NT2/D1 (cell line): ENCODE results near the gene SPHK1.

Experiments
- SUZ12 ChIP-seq: IDR thresholded peaks from 2 replicates; pipeline ENCODE4 v1.6.1; 2011; ENCODE audit not compliant: insufficient read length, insufficient read depth; ENCODE audit errors: extremely low read depth
- YY1 ChIP-seq: IDR thresholded peaks from 2 replicates; pipeline ENCODE4 v1.6.1; 2011; ENCODE audit not compliant: insufficient read length, insufficient read depth
- ZNF274 ChIP-seq: IDR thresholded peaks from 2 replicates; pipeline ENCODE4 v1.6.1; 2011; ENCODE audit warnings: mild to moderate bottlenecking, low read depth, low read length

- TF ChIP-seq SUZ12 (no peak), ZNF274 (no peak), YY1 (no peak)
These were observed 38.0 kb downstream of the SPHK1 start for GRCh38 chr17:76422406-76422805.
